CD14-positive monocyte (primary cell): ENCODE data around the gene GPHA2. TPM values are rescaled to one million over a fixed set of nuclear protein-coding genes. Genes with fewer than 3 reads are reported as not detected.

Source experiments
- DNase-seq, 3 donors: peaks; one replicate each; pipeline ENCODE4 v3.0.0-alpha.2; 2011 to 2022
- H2AFZ ChIP-seq: 2 replicates; pipeline ENCODE4 v1.6.0; 2012; ENCODE audit warnings: mild to moderate bottlenecking, low read depth, low read length, inconsistent platforms; ENCODE audit not compliant: insufficient read depth, poor library complexity, severe bottlenecking
- H3K27ac ChIP-seq, 2 donors: 1 replicate in 1 of 2; 2 replicates in 1 of 2; pipeline ENCODE4 v1.5.1; 2012 to 2013; ENCODE audit warnings: low read length in 2 of 2, control low read depth in 1 of 2, inconsistent platforms in 1 of 2, low read depth in 1 of 2, mild to moderate bottlenecking in 1 of 2
- H3K27me3 ChIP-seq, 2 donors: one replicate each; pipeline versions ENCODE4 v1.6.0 to v1.6.1; 2011 to 2013; ENCODE audit warnings: low read length in 2 of 2; ENCODE audit not compliant: control insufficient read depth in 2 of 2, insufficient read depth in 2 of 2
- H3K36me3 ChIP-seq, 2 donors: replicated peaks in 1 of 2; 1 replicate in 1 of 2; 2 replicates in 1 of 2; pipeline versions ENCODE4 v1.5.1 to v1.6.1; 2012 to 2013; ENCODE audit warnings: low read length in 2 of 2, control low read depth in 1 of 2, inconsistent platforms in 1 of 2, mild to moderate bottlenecking in 1 of 2; ENCODE audit not compliant: insufficient read depth in 2 of 2, control insufficient read depth in 1 of 2
- H3K4me1 ChIP-seq, 2 donors: 1 replicate in 1 of 2; 2 replicates in 1 of 2; pipeline versions ENCODE4 v1.5.1 to v1.6.1; 2012 to 2013; ENCODE audit warnings: low read length in 2 of 2, control low read depth in 1 of 2, inconsistent platforms in 1 of 2, mild to moderate bottlenecking in 1 of 2, moderate library complexity in 1 of 2; ENCODE audit not compliant: insufficient read depth in 2 of 2, control insufficient read depth in 1 of 2
- H3K4me2 ChIP-seq: replicated peaks from 2 replicates; pipeline ENCODE3; 2012; ENCODE audit warnings: low read length, moderate library complexity, mild to moderate bottlenecking; ENCODE audit not compliant: poor library complexity, severe bottlenecking; ENCODE audit errors: extremely low read depth
- H3K4me3 ChIP-seq, 3 experiments: fragments of 200-600 bp in 1 of 3; sonication (generic) in 1 of 3; replicated peaks in 1 of 3; 1 replicate in 2 of 3; 2 replicates in 1 of 3; pipeline ENCODE4 v1.5.1; 2011 to 2013; ENCODE audit warnings: low read length in 3 of 3, mild to moderate bottlenecking in 3 of 3, control low read depth in 2 of 3, low read depth in 2 of 3, inconsistent platforms in 1 of 3, moderate library complexity in 1 of 3
- H3K79me2 ChIP-seq: 2 replicates; pipeline ENCODE4 v1.6.0; 2012; ENCODE audit warnings: mild to moderate bottlenecking, control low read depth, inconsistent platforms, low read length, moderate library complexity; ENCODE audit not compliant: insufficient read depth
- H3K9ac ChIP-seq: 2 replicates; pipeline ENCODE4 v1.6.0; 2017; ENCODE audit warnings: low read length, mild to moderate bottlenecking; ENCODE audit not compliant: insufficient read depth, poor library complexity, severe bottlenecking
- H3K9me3 ChIP-seq, 2 donors: replicated peaks in 1 of 2; 1 replicate in 1 of 2; 2 replicates in 1 of 2; pipeline versions ENCODE4 v1.5.1 to v1.6.1; 2012 to 2013; ENCODE audit warnings: low read length in 2 of 2, control low read depth in 1 of 2; ENCODE audit not compliant: control insufficient read depth in 1 of 2, insufficient read depth in 1 of 2
- H4K20me1 ChIP-seq: 2 replicates; pipeline ENCODE4 v1.6.0; 2012; ENCODE audit warnings: mild to moderate bottlenecking, low read length, control low read depth, moderate library complexity; ENCODE audit not compliant: insufficient read depth
- H3K27ac Mint-ChIP-seq, 7 donors: one replicate each; pipeline ENCODE4 v1.8.0; 2020; ENCODE audit warnings: mild to moderate bottlenecking in 7 of 7, mixed read lengths in 7 of 7, moderate library complexity in 6 of 7, inconsistent platforms in 2 of 7
- H3K27me3 Mint-ChIP-seq, 3 donors: one replicate each; pipeline ENCODE4 v1.8.0; 2021 to 2022; ENCODE audit warnings: low read depth in 3 of 3, mild to moderate bottlenecking in 3 of 3, mixed read lengths in 3 of 3, moderate library complexity in 3 of 3, inconsistent platforms in 1 of 3
- H3K36me3 Mint-ChIP-seq, 2 donors: one replicate each; pipeline ENCODE4 v1.8.0; 2020; ENCODE audit warnings: mixed read lengths in 2 of 2, inconsistent platforms in 1 of 2, mild to moderate bottlenecking in 1 of 2
- H3K4me1 Mint-ChIP-seq: one replicate; pipeline ENCODE4 v1.8.0; 2020; ENCODE audit warnings: mild to moderate bottlenecking, mixed read lengths
- H3K4me3 Mint-ChIP-seq, 2 donors: one replicate each; pipeline ENCODE4 v1.8.0; 2020; ENCODE audit warnings: mild to moderate bottlenecking in 2 of 2, mixed read lengths in 2 of 2, moderate library complexity in 1 of 2
- H3K9me3 Mint-ChIP-seq, 7 donors: one replicate each; pipeline ENCODE4 v1.8.0; 2020 to 2022; ENCODE audit warnings: mixed read lengths in 7 of 7, mild to moderate bottlenecking in 6 of 7, moderate library complexity in 6 of 7, inconsistent platforms in 2 of 7
- WGBS: methylation state at CpG from one replicate; pipeline ENCODE4 v1.1.5; 2013; ENCODE audit warnings: missing lambda C conversion rate; ENCODE audit not compliant: insufficient coverage; 5-methylcytosine and 5-hydroxymethylcytosine counted together
- intact Hi-C, 2 donors: fragments of 100-400 bp; cut with micrococcal nuclease; formaldehyde crosslinking; loops; one replicate each; pipeline versions ENCODE4 v1.15.0 to v1.15.1; 2023
- polyA plus RNA-seq, 3 donors: library from polyadenylated mRNA; depleted of rRNA in 1 of 3; unstranded in 2 of 3; stranded (reverse) in 1 of 3; fragments of 300-500 nt in 2 of 3; fragments of >200 nt in 1 of 3; fragmentation: Illumina TruSeq in 2 of 3; gene quantifications; 1 replicate in 2 of 3; 2 replicates in 1 of 3; pipeline ENCODE4 v1.2.3, GENCODE V29; 2012 to 2021
- TF ChIP-seq, protein P1 (sequence below): fragments of 200-600 bp; IDR thresholded peaks from one replicate; pipeline ENCODE4 v1.8.0; 2022; ENCODE audit warnings: antibody characterized with exemption, mild to moderate bottlenecking

GPHA2 gene
- polyA plus RNA-seq, 3 donors, result not detected

- H3K4me2 ChIP-seq, result no peak overlapping the region
- 98% methylated on average over 4 of the region's 9 CpGs for WGBS
- peaks cover 6% of the 10 kb centered on the region for H4K20me1 ChIP-seq
These were observed 37.6 kb downstream of the GPHA2 start for GRCh38 chr11:64898076-64898445.

GRCh38 chr11:64897381-64898075, 38.2 kb downstream of the GPHA2 start:
- Mint-ChIP-seq H3K27me3 (no peaks in the 10 kb centered on the region), H3K36me3 (peaks cover 63 to 70% of the 10 kb centered on the region in 2 donors), H3K4me3 (no peak overlapping the region), H3K27ac (peak overlapping the region in 2 of 7 donors; percentile 20 to 83), H3K9me3 (no peaks in the 10 kb centered on the region), H3K4me1 (peaks cover 3% of the 10 kb centered on the region)
- Histone ChIP-seq H3K79me2 (no peaks in the 10 kb centered on the region), H3K9me3 (no peaks in the 10 kb centered on the region), H4K20me1 (peaks cover 6% of the 10 kb centered on the region), H3K4me1 (peaks cover 9 to 13% of the 10 kb centered on the region in 2 donors), H3K27me3 (no peaks in the 10 kb centered on the region), H3K27ac (no peak overlapping the region), H3K4me3 (no peak overlapping the region), H3K9ac (no peak overlapping the region), H3K36me3 (peaks cover 68 to 79% of the 10 kb centered on the region in 2 donors), H3K4me2 (no peak overlapping the region), H2AFZ (no peak overlapping the region)
- 95% methylated on average over 15 of the region's 19 CpGs for WGBS
- TF ChIP-seq, protein P1, sequence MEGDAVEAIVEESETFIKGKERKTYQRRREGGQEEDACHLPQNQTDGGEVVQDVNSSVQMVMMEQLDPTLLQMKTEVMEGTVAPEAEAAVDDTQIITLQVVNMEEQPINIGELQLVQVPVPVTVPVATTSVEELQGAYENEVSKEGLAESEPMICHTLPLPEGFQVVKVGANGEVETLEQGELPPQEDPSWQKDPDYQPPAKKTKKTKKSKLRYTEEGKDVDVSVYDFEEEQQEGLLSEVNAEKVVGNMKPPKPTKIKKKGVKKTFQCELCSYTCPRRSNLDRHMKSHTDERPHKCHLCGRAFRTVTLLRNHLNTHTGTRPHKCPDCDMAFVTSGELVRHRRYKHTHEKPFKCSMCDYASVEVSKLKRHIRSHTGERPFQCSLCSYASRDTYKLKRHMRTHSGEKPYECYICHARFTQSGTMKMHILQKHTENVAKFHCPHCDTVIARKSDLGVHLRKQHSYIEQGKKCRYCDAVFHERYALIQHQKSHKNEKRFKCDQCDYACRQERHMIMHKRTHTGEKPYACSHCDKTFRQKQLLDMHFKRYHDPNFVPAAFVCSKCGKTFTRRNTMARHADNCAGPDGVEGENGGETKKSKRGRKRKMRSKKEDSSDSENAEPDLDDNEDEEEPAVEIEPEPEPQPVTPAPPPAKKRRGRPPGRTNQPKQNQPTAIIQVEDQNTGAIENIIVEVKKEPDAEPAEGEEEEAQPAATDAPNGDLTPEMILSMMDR, result no peak
- no peak for DNase-seq
- intact Hi-C loops, result no loop called here

More at GRCh38 chr11:64898076-64898445, 37.6 kb downstream of the GPHA2 start:
- Mint-ChIP-seq H3K27me3 (no peaks in the 10 kb centered on the region), H3K4me3 (no peak overlapping the region), H3K9me3 (no peaks in the 10 kb centered on the region), H3K27ac (peak overlapping the region in 1 of 7 donors; percentile 25), H3K4me1 (peaks cover 3% of the 10 kb centered on the region), H3K36me3 (peaks cover 66 to 74% of the 10 kb centered on the region in 2 donors)
- TF ChIP-seq, protein P1, result no peak
- no peaks in the 10 kb centered on the region for H3K9me3 ChIP-seq
- DNase-seq, result no peak
- no peak overlapping the region for H3K9ac ChIP-seq
- peaks cover 73 to 84% of the 10 kb centered on the region in 2 donors for H3K36me3 ChIP-seq
- H3K27me3 ChIP-seq, result no peaks in the 10 kb centered on the region
- H3K79me2 ChIP-seq, result no peaks in the 10 kb centered on the region
- no peak overlapping the region for H3K4me3 ChIP-seq
- no peak overlapping the region for H3K27ac ChIP-seq
- no peak overlapping the region for H2AFZ ChIP-seq
- peaks cover 9 to 13% of the 10 kb centered on the region in 2 donors for H3K4me1 ChIP-seq
- intact Hi-C loops, result no loop called here
